ENCODE measurements around the gene MTIF2. TPM values are rescaled to one million over a fixed set of nuclear protein-coding genes. Genes with fewer than 3 reads are reported as not detected.
"Not testable (repeated sequence)": the region's sequence is repeated elsewhere in the genome, so short reads cannot be mapped to it uniquely, and the experiment has no call there.

MTIF2 gene
- total and polyA plus RNA-seq, 2 experiments from 2014 or later, result 17.4 to 30.2 TPM

- no peak for DNase-seq (ENCODE audit: low spot score)
- H2AFZ ChIP-seq, result no peak overlapping the region
- H3K27ac ChIP-seq, result no peak overlapping the region
These were observed 14.1 kb upstream of the MTIF2 start for GRCh38 chr2:55283083-55283482.

GRCh38 chr2:55282110-55282917 lies 13.3 kb upstream of the MTIF2 start:
- TF ChIP-seq EZH2 (IDR thresholded peaks at IDR 0.05; ENCODE audit: borderline replicate concordance) (no peak), CTCF (IDR thresholded peaks at IDR 0.05; ENCODE audit: poor library complexity) (no peak), EZH2phosphoT487 (IDR thresholded peaks at IDR 0.05; ENCODE audit: low read depth, severe bottlenecking, unreplicated experiment) (no peak)
- peak; percentile 93 for DNase-seq (ENCODE audit: low spot score)
- peak overlapping the region; percentile 53 for H3K4me3 ChIP-seq
- peaks cover 7% of the 10 kb centered on the region for H3K4me1 ChIP-seq (ENCODE audit: insufficient read depth)
- peak overlapping the region; percentile 91 for H2AFZ ChIP-seq
- H3K79me2 ChIP-seq, result peaks cover 17% of the 10 kb centered on the region
- no peaks in the 10 kb centered on the region for H3K9me3 ChIP-seq (ENCODE audit: low read depth)
- WGBS (ENCODE audit: low lambda C conversion rate, missing lambda C conversion rate), result 12% methylated on average over 59 of the region's 60 CpGs
- peak overlapping the region; percentile 79 for H3K4me2 ChIP-seq
- H3K9me2 ChIP-seq (replicated peaks; ENCODE audit: insufficient read depth), result no peaks in the 10 kb centered on the region
- no peaks in the 10 kb centered on the region for H3K27me3 ChIP-seq
- no peaks in the 10 kb centered on the region for H4K20me1 ChIP-seq (ENCODE audit: insufficient read depth, poor library complexity, severe bottlenecking)
- H3K36me3 ChIP-seq (replicated peaks; ENCODE audit: insufficient read depth, low read depth), result no peaks in the 10 kb centered on the region
- H3K27ac ChIP-seq, result peak overlapping the region; percentile 90

More at GRCh38 chr2:55283083-55283482, 14.1 kb upstream of the MTIF2 start:
- Histone ChIP-seq H3K79me2 (peaks cover 19% of the 10 kb centered on the region), H3K4me3 (no peak overlapping the region), H4K20me1 (ENCODE audit: insufficient read depth, poor library complexity, severe bottlenecking) (no peaks in the 10 kb centered on the region), H3K4me1 (ENCODE audit: insufficient read depth) (peaks cover 7% of the 10 kb centered on the region), H3K9me3 (ENCODE audit: low read depth) (no peaks in the 10 kb centered on the region), H3K36me3 (replicated peaks; ENCODE audit: insufficient read depth, low read depth) (no peaks in the 10 kb centered on the region), H3K27me3 (no peaks in the 10 kb centered on the region), H3K9me2 (replicated peaks; ENCODE audit: insufficient read depth) (no peaks in the 10 kb centered on the region), H3K4me2 (peak overlapping the region; percentile 79)
- TF ChIP-seq EZH2 (IDR thresholded peaks at IDR 0.05; ENCODE audit: borderline replicate concordance), result no peak
- TF ChIP-seq CTCF (IDR thresholded peaks at IDR 0.05; ENCODE audit: poor library complexity), result no peak
- no peak for TF ChIP-seq EZH2phosphoT487 (IDR thresholded peaks at IDR 0.05; ENCODE audit: low read depth, severe bottlenecking, unreplicated experiment)
- 86% methylated on average over 12 of the region's 12 CpGs for WGBS (ENCODE audit: low lambda C conversion rate, missing lambda C conversion rate)

GRCh38 chr2:55280851-55281546 lies 12.0 kb upstream of the MTIF2 start:
- H3K79me2 ChIP-seq, result peaks cover 17% of the 10 kb centered on the region
- DNase-seq (ENCODE audit: low spot score); H3K36me3 ChIP-seq (replicated peaks; ENCODE audit: insufficient read depth, low read depth); H3K9me3 ChIP-seq (ENCODE audit: low read depth); H3K27me3 ChIP-seq; H4K20me1 ChIP-seq (ENCODE audit: insufficient read depth, poor library complexity, severe bottlenecking); H3K9me2 ChIP-seq (replicated peaks; ENCODE audit: insufficient read depth); H3K4me1 ChIP-seq (ENCODE audit: insufficient read depth); H2AFZ ChIP-seq; H3K4me3 ChIP-seq: not testable (repeated sequence)
- peak overlapping the region; percentile 90 for H3K27ac ChIP-seq
- H3K4me2 ChIP-seq, result peak overlapping the region; percentile 79
- WGBS (ENCODE audit: low lambda C conversion rate, missing lambda C conversion rate), result 96% methylated on average over 5 of the region's 5 CpGs

GRCh38 chr2:55279859-55280424 lies 10.9 kb upstream of the MTIF2 start:
- DNase-seq (ENCODE audit: low spot score); H3K4me3 ChIP-seq; H3K9me3 ChIP-seq (ENCODE audit: low read depth); H3K4me1 ChIP-seq (ENCODE audit: insufficient read depth); H3K9me2 ChIP-seq (replicated peaks; ENCODE audit: insufficient read depth); H3K27me3 ChIP-seq; H4K20me1 ChIP-seq (ENCODE audit: insufficient read depth, poor library complexity, severe bottlenecking); H3K36me3 ChIP-seq (replicated peaks; ENCODE audit: insufficient read depth, low read depth): not testable (repeated sequence)
- Histone ChIP-seq H3K79me2 (peaks cover 17% of the 10 kb centered on the region), H3K27ac (peak overlapping the region; percentile 49), H2AFZ (peak overlapping the region; percentile 51), H3K4me2 (peak overlapping the region; percentile 35)
- 14% methylated on average over 7 of the region's 7 CpGs for whole genome bisulfite sequencing (ENCODE audit: low lambda C conversion rate, missing lambda C conversion rate)

GRCh38 chr2:55279214-55279835 lies 10.3 kb upstream of the MTIF2 start:
- not testable (repeated sequence) for H4K20me1 ChIP-seq (ENCODE audit: insufficient read depth, poor library complexity, severe bottlenecking); H3K9me3 ChIP-seq (ENCODE audit: low read depth); H3K36me3 ChIP-seq (replicated peaks; ENCODE audit: insufficient read depth, low read depth); H3K4me3 ChIP-seq; H3K27me3 ChIP-seq; H3K9me2 ChIP-seq (replicated peaks; ENCODE audit: insufficient read depth); H3K4me1 ChIP-seq (ENCODE audit: insufficient read depth); DNase-seq (ENCODE audit: low spot score)
- peak overlapping the region; percentile 41 for H3K27ac ChIP-seq
- peak overlapping the region; percentile 73 for H2AFZ ChIP-seq
- peak overlapping the region; percentile 64 for H3K4me2 ChIP-seq
- 18% methylated on average over 10 of the region's 10 CpGs for WGBS (ENCODE audit: low lambda C conversion rate, missing lambda C conversion rate)
- peaks cover 13% of the 10 kb centered on the region for H3K79me2 ChIP-seq
